ENCODE measurements around the gene RBBP8NL. TPM values are rescaled to one million over a fixed set of nuclear protein-coding genes. Genes with fewer than 3 reads are reported as not detected.

RBBP8NL gene
- total and polyA plus RNA-seq, 2 donors (not counting 1 experiment from before 2014, with no cell fraction given): not detected

- DNase-seq (ENCODE audit: low read depth in 2 of 2): no peak
- H3K4me2 ChIP-seq (ENCODE audit: extremely low read depth, insufficient read depth, low read length): no peak overlapping the region
- no peaks in the 10 kb centered on the region for H3K4me1 ChIP-seq (ENCODE audit: control insufficient read depth, extremely low read depth, insufficient read depth, low read length)
- no peaks in the 10 kb centered on the region for H3K27me3 ChIP-seq (ENCODE audit: control insufficient read depth, insufficient read depth, low read length)
- TF ChIP-seq EZH2 (IDR thresholded peaks at IDR 0.05; ENCODE audit: low read length, missing control alignments) (no peak), CTCF (conservative IDR thresholded peaks at IDR 0.05 in 1 of 2, IDR thresholded peaks at IDR 0.05 in 1 of 2; ENCODE audit: low read depth in 1 of 2, low read length in 2 of 2) (no peak)
- H3K79me2 ChIP-seq (ENCODE audit: control insufficient read depth, insufficient read depth, low read length): no peaks in the 10 kb centered on the region
- no peaks in the 10 kb centered on the region for H3K9me3 ChIP-seq (ENCODE audit: control insufficient read depth, insufficient read depth, low read depth, low read length)
- H3K36me3 ChIP-seq (ENCODE audit: control insufficient read depth, insufficient read depth, low read length): no peaks in the 10 kb centered on the region
- no peak overlapping the region for H3K4me3 ChIP-seq (replicated peaks in 1 of 4; ENCODE audit: control extremely low read depth in 1 of 4, insufficient read depth in 1 of 4, low read depth in 3 of 4, low read length in 4 of 4)
- H2AFZ ChIP-seq (ENCODE audit: low read length): no peak overlapping the region
- H3K27ac ChIP-seq (ENCODE audit: insufficient read depth, low read length): no peak overlapping the region
- H3K9ac ChIP-seq (ENCODE audit: insufficient read depth, low read length): no peak overlapping the region
- H4K20me1 ChIP-seq (ENCODE audit: control insufficient read depth, extremely low read depth, insufficient read depth, low read length): no peaks in the 10 kb centered on the region
Observed at GRCh38 chr20:62416651-62417637, 10.4 kb downstream of the RBBP8NL start.

- TF ChIP-seq EZH2 (IDR thresholded peaks at IDR 0.05; ENCODE audit: low read length, missing control alignments): no peak
- TF ChIP-seq CTCF (conservative IDR thresholded peaks at IDR 0.05 in 1 of 2, IDR thresholded peaks at IDR 0.05 in 1 of 2; ENCODE audit: low read depth in 1 of 2, low read length in 2 of 2): no peak
Observed at GRCh38 chr20:62415354-62416111, 11.8 kb downstream of the RBBP8NL start.

GRCh38 chr20:62413896-62414481, 13.3 kb downstream of the RBBP8NL start:
- no peak for TF ChIP-seq CTCF (conservative IDR thresholded peaks at IDR 0.05 in 1 of 2, IDR thresholded peaks at IDR 0.05 in 1 of 2; ENCODE audit: low read depth in 1 of 2, low read length in 2 of 2)
- no peak for TF ChIP-seq EZH2 (IDR thresholded peaks at IDR 0.05; ENCODE audit: low read length, missing control alignments)
- no peak overlapping the region for H3K9ac ChIP-seq (ENCODE audit: insufficient read depth, low read length)
- no peaks in the 10 kb centered on the region for H3K4me1 ChIP-seq (ENCODE audit: control insufficient read depth, extremely low read depth, insufficient read depth, low read length)
- no peaks in the 10 kb centered on the region for H4K20me1 ChIP-seq (ENCODE audit: control insufficient read depth, extremely low read depth, insufficient read depth, low read length)
- H3K79me2 ChIP-seq (ENCODE audit: control insufficient read depth, insufficient read depth, low read length): no peaks in the 10 kb centered on the region
- no peak overlapping the region for H3K4me2 ChIP-seq (ENCODE audit: extremely low read depth, insufficient read depth, low read length)
- no peaks in the 10 kb centered on the region for H3K27me3 ChIP-seq (ENCODE audit: control insufficient read depth, insufficient read depth, low read length)
- DNase-seq (ENCODE audit: low read depth in 2 of 2): no peak
- H3K9me3 ChIP-seq (ENCODE audit: control insufficient read depth, insufficient read depth, low read depth, low read length): no peaks in the 10 kb centered on the region
- no peaks in the 10 kb centered on the region for H3K36me3 ChIP-seq (ENCODE audit: control insufficient read depth, insufficient read depth, low read length)
- no peak overlapping the region for H2AFZ ChIP-seq (ENCODE audit: low read length)
- H3K4me3 ChIP-seq (replicated peaks in 1 of 4; ENCODE audit: control extremely low read depth in 1 of 4, insufficient read depth in 1 of 4, low read depth in 3 of 4, low read length in 4 of 4): no peak overlapping the region
- H3K27ac ChIP-seq (ENCODE audit: insufficient read depth, low read length): no peak overlapping the region

More at GRCh38 chr20:62415354-62416111, 11.8 kb downstream of the RBBP8NL start:
- no peaks in the 10 kb centered on the region for H3K9me3 ChIP-seq (ENCODE audit: control insufficient read depth, insufficient read depth, low read depth, low read length)
- no peak overlapping the region for H3K4me3 ChIP-seq (replicated peaks in 1 of 4; ENCODE audit: control extremely low read depth in 1 of 4, insufficient read depth in 1 of 4, low read depth in 3 of 4, low read length in 4 of 4)
- no peak for DNase-seq (ENCODE audit: low read depth in 2 of 2)
- no peaks in the 10 kb centered on the region for H3K79me2 ChIP-seq (ENCODE audit: control insufficient read depth, insufficient read depth, low read length)
- H3K27me3 ChIP-seq (ENCODE audit: control insufficient read depth, insufficient read depth, low read length): no peaks in the 10 kb centered on the region
- no peaks in the 10 kb centered on the region for H3K36me3 ChIP-seq (ENCODE audit: control insufficient read depth, insufficient read depth, low read length)
- no peak overlapping the region for H2AFZ ChIP-seq (ENCODE audit: low read length)
- H3K4me1 ChIP-seq (ENCODE audit: control insufficient read depth, extremely low read depth, insufficient read depth, low read length): no peaks in the 10 kb centered on the region
- no peaks in the 10 kb centered on the region for H4K20me1 ChIP-seq (ENCODE audit: control insufficient read depth, extremely low read depth, insufficient read depth, low read length)
- H3K27ac ChIP-seq (ENCODE audit: insufficient read depth, low read length): no peak overlapping the region
- no peak overlapping the region for H3K9ac ChIP-seq (ENCODE audit: insufficient read depth, low read length)
- no peak overlapping the region for H3K4me2 ChIP-seq (ENCODE audit: extremely low read depth, insufficient read depth, low read length)

Measured in fibroblast of lung (primary cell).